NCI-H2029 (cell line): ENCODE data around the gene RPS17.
"Not testable (repeated sequence)": the region's sequence is repeated elsewhere in the genome, so short reads cannot be mapped to it uniquely, and the experiment has no call there.

ENCODE experiments used
- DNase-seq: peaks from one replicate; lab custom pipeline; 2025; lab: John Stamatoyannopoulos, UW

Gene RPS17

DNA sequence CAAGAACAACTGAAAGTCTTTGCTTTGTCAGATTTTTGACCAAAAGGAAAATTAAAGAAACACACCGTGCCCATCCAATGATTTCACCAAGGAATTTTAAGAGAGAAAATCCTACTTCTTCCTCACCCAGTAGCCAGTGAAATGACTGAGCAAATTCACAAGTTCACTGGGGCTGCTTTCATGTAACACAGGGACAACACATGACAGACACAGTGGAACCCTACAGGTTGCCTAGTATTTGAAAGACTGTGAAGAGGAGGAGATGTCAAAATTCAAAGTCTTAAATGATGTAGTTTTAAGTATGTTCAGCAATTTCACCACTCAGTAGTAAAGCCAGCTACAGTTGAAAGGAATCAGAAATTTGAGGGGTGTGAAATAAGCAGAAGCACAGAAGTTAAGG lies 33.2 kb downstream of the RPS17 start:
- DNase-seq = not testable (repeated sequence)

GRCh38 chr15:82505842-82506241 lies 34.4 kb downstream of the RPS17 start:
- DNase-seq = not testable (repeated sequence)

GRCh38 chr15:82504074-82504473 lies 36.2 kb downstream of the RPS17 start:
- not testable (repeated sequence) for DNase-seq

DNA sequence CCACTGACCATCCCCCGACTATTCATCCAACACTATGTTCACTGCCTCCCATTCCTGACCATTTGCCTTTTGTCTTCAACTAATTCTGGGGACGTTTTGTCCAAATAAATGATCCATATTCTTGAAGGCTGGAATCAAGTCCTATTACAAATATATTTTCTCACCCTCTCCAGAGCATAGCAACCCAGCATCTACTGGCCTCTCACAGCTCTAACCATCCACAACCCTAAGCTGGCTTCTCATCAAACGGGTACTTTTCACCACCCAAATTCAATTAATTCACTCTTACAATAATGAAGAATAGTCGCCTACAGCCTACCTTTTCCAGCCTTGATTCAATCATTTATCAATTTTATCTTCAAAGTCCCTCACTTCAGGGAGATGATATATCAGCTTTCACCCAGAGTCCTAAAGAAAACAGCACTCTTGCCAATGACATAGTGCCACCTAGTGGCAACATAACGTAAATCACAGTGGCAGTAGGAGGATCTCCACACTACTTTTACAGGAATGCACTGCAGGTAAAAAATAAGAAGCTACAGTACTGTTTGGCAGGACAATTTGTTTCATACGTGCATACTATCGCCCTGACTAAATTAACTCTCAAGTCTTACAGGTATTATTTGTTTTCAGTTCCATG lies 37.4 kb downstream of the RPS17 start:
- DNase-seq = not testable (repeated sequence)

DNA sequence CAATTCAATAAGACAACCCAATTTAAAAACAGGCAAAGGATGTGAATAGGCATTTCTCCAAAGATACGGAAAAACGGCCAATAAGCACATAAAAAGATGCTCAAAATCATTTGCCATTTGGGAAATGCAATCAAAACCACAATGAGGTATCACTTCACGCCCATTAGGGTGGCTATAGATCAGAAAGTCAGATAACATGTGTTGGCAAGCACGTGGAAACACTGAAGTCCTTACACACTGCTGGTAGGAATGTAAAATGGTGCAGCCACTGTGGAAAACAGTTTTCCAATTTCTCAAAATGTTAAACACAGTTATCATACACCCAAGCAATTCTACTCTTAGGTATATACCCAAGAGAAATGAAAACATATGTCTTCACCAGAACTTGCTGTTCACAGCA lies 39.5 kb downstream of the RPS17 start:
- DNase-seq = not testable (repeated sequence)

DNA sequence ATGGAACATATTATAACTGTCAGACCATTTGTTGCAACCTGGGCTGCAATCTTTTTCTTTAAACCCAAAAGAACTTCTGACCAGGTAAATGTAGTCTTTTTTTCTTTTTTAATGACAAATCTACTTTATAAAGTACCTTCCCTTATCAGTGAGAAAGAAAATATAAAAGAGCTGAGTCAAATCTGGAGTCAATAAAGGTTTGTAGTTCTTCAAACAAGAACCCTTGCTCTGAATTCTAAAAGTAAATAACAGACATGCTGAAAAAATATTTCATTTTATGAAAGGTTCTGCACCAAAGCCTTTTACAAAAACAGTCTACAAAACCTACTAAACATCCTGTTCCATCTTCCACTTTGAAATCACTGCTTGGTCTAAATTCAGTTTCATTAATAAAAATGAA lies 42.3 kb downstream of the RPS17 start:
- not testable (repeated sequence) for DNase-seq

DNA sequence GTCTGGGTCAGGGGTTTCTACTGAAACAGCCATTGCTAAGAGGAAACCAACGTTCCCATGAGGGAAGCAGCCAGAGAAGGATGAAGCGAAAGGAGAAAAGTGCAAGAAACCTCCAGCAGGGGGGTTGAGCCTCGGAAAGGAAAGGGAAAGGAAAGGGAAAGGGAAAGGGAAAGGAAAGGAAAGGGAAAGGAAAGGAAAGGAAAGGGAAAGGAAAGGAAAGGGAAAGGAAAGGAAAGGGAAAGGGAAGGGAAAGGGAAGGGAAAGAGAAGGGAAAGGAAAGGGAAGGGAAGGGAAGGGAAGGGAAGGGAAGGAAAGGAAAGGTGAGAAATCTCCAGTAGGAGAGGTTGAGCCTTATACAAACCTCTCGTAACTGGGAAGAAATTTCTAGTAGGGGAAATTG lies 52.0 kb downstream of the RPS17 start:
- DNase-seq = not testable (repeated sequence)

DNA sequence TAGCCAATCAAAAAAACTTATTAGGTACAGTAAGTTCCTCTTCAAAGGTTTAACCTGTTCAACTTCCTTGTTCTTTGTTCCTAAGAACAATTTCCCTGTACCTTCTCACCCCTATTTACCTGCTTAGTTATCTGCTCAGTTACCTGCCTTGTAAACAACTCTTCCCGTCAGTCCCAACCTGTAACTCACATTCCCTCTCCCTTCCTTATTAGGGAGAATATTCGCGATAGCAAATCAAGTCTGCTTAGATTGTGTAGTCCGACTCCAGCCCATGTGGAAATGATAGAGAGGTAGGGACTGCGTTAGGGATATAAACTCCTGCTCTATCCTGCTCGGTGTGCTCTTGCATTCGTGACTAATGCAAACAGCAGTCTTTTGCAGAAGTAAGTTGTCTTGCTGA lies 53.2 kb downstream of the RPS17 start:
- DNase-seq = not testable (repeated sequence)
